ENCODE results near the gene UBXN6. TPM values are rescaled to one million over a fixed set of nuclear protein-coding genes. Genes with fewer than 3 reads are reported as not detected.

Gene UBXN6
- total RNA-seq, 1 donor from 2014 or later, result 63.6 TPM

DNA sequence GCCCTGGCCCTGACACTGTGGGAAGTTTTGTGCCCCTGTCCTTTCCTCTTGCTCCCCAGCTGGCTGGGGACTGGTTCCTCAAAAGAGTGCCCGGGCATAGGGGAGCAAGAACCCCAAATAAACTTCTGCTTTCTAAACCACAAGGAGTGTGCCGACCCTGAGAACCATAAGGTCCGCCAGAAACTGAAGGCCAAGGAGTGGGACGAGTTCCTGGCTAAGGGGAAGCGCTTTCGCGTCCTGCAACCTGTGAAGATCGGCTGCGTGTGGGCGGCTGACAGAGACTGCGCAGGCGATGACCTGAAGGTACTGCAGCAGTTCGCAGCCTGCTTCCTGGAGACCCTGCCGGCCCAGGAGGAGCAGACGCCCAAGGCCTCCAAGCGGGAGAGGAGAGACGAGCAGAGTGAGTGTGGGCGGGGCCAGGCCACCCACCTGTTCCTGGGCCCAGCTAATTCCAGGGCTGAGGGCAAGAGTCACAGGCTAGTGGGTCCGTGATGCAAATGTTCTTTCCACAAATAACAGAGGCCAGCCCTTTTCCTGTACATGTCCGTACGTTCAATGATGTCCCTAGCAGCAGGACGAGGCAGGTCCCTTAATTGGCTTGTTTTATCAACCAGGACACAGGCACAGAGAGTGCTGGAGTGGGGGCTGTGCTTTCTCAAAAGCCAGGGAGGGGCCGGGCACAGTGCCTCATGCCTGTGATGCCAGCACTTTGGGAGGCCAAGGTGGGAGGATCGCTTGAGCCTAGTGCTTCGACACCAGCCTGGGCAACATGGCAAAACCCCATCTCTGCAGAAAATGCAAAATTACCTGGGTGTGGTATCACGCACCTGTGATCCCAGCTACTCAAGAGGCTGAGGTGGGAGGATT lies 25.6 kb downstream of the UBXN6 start:
- Histone ChIP-seq H3K9ac (ENCODE audit: low read length) (no peak overlapping the region), H3K4me2 (ENCODE audit: low read length) (no peak overlapping the region), H2AFZ (ENCODE audit: low read depth, low read length) (no peak overlapping the region), H3K36me3 (ENCODE audit: insufficient read depth, low read length) (peaks cover 11% of the 10 kb centered on the region), H3K27me3 (ENCODE audit: insufficient read depth, low read length) (no peaks in the 10 kb centered on the region), H3K9me3 (ENCODE audit: insufficient read depth, low read depth, low read length) (no peaks in the 10 kb centered on the region), H4K20me1 (ENCODE audit: insufficient read depth, low read length) (no peaks in the 10 kb centered on the region), H3K4me3 (ENCODE audit: insufficient read depth, low read depth, low read length) (no peak overlapping the region), H3K79me2 (ENCODE audit: insufficient read depth, low read length) (no peaks in the 10 kb centered on the region), H3K27ac (ENCODE audit: low read depth, low read length) (no peak overlapping the region), H3K4me1 (ENCODE audit: insufficient read depth, low read length) (no peaks in the 10 kb centered on the region)
- no peak overlapping the region for H3K4me3 Mint-ChIP-seq (ENCODE audit: unreplicated experiment)
- H3K9me3 Mint-ChIP-seq (ENCODE audit: unreplicated experiment), result no peaks in the 10 kb centered on the region
- H3K4me1 Mint-ChIP-seq (ENCODE audit: low read depth, unreplicated experiment), result no peaks in the 10 kb centered on the region
- DNase-seq (ENCODE audit: low read depth) (no peak), FAIRE-seq (no peak)
- peaks cover 17% of the 10 kb centered on the region for H3K36me3 Mint-ChIP-seq (ENCODE audit: low read depth, unreplicated experiment)
- no peak overlapping the region for H3K27ac Mint-ChIP-seq (ENCODE audit: unreplicated experiment)
- H3K27me3 Mint-ChIP-seq (ENCODE audit: low read depth, unreplicated experiment), result no peaks in the 10 kb centered on the region
- TF ChIP-seq EZH2 (IDR thresholded peaks at IDR 0.05; ENCODE audit: insufficient read depth, low read length), result no peak
- TF ChIP-seq, protein P1, sequence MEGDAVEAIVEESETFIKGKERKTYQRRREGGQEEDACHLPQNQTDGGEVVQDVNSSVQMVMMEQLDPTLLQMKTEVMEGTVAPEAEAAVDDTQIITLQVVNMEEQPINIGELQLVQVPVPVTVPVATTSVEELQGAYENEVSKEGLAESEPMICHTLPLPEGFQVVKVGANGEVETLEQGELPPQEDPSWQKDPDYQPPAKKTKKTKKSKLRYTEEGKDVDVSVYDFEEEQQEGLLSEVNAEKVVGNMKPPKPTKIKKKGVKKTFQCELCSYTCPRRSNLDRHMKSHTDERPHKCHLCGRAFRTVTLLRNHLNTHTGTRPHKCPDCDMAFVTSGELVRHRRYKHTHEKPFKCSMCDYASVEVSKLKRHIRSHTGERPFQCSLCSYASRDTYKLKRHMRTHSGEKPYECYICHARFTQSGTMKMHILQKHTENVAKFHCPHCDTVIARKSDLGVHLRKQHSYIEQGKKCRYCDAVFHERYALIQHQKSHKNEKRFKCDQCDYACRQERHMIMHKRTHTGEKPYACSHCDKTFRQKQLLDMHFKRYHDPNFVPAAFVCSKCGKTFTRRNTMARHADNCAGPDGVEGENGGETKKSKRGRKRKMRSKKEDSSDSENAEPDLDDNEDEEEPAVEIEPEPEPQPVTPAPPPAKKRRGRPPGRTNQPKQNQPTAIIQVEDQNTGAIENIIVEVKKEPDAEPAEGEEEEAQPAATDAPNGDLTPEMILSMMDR (IDR thresholded peaks at IDR 0.05; ENCODE audit: insufficient read depth, low read depth, low read length), result no peak

DNA sequence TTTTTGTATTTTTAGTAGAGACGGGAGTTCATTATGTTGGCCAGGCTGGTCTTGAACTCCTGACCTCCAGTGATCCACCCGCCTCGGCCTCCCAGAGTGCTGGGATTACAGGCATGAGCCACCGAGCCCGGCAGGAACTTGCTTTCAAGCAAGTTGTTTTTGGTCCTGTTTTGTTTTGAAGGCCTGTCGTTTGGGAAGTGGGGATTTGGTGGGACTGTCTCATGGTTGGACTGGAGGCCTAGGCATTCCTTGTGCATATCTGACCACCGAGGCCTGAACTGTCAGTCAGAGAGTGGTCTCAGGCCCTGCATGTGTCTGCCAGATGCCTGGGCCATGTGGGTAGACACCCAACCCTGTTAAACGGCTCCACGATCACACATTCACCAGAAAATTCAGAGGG lies 26.3 kb downstream of the UBXN6 start:
- DNase-seq (ENCODE audit: low read depth), result no peak
- Histone ChIP-seq H3K4me3 (ENCODE audit: insufficient read depth, low read depth, low read length) (no peak overlapping the region), H3K79me2 (ENCODE audit: insufficient read depth, low read length) (no peaks in the 10 kb centered on the region), H3K27me3 (ENCODE audit: insufficient read depth, low read length) (no peaks in the 10 kb centered on the region), H3K4me2 (ENCODE audit: low read length) (no peak overlapping the region), H4K20me1 (ENCODE audit: insufficient read depth, low read length) (no peaks in the 10 kb centered on the region), H3K9me3 (ENCODE audit: insufficient read depth, low read depth, low read length) (no peaks in the 10 kb centered on the region), H3K27ac (ENCODE audit: low read depth, low read length) (no peak overlapping the region), H3K9ac (ENCODE audit: low read length) (no peak overlapping the region), H2AFZ (ENCODE audit: low read depth, low read length) (no peak overlapping the region), H3K4me1 (ENCODE audit: insufficient read depth, low read length) (no peaks in the 10 kb centered on the region), H3K36me3 (ENCODE audit: insufficient read depth, low read length) (peaks cover 11% of the 10 kb centered on the region)
- no peak for FAIRE-seq
- H3K36me3 Mint-ChIP-seq (ENCODE audit: low read depth, unreplicated experiment), result peaks cover 17% of the 10 kb centered on the region
- H3K9me3 Mint-ChIP-seq (ENCODE audit: unreplicated experiment), result no peaks in the 10 kb centered on the region
- no peaks in the 10 kb centered on the region for H3K4me1 Mint-ChIP-seq (ENCODE audit: low read depth, unreplicated experiment)
- H3K27ac Mint-ChIP-seq (ENCODE audit: unreplicated experiment), result no peak overlapping the region
- H3K4me3 Mint-ChIP-seq (ENCODE audit: unreplicated experiment), result no peak overlapping the region
- H3K27me3 Mint-ChIP-seq (ENCODE audit: low read depth, unreplicated experiment), result no peaks in the 10 kb centered on the region
- TF ChIP-seq, protein P1 (IDR thresholded peaks at IDR 0.05; ENCODE audit: insufficient read depth, low read depth, low read length), result no peak
- no peak for TF ChIP-seq EZH2 (IDR thresholded peaks at IDR 0.05; ENCODE audit: insufficient read depth, low read length)

DNA sequence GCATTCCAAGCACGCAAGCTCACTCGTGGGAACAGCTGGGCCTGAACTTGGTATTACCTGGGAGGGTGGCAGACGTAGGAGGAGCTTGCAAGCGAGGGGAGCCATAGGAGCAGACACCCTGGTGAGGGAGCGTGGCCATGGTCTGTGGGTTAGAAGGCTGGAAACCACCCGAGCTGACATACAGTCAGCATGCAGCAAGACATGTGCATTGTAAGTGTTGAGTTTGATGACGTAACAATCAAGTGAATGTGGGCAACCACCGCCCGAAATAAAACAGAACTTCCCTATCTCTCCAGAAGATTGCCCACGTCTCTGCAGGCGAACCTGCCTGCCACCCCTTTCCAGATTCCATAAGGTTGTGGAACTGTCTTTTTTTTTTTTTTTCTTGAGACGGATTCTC lies 26.8 kb downstream of the UBXN6 start:
- no peaks in the 10 kb centered on the region for H3K4me1 ChIP-seq (ENCODE audit: insufficient read depth, low read length)
- no peaks in the 10 kb centered on the region for H3K79me2 ChIP-seq (ENCODE audit: insufficient read depth, low read length)
- DNase-seq (ENCODE audit: low read depth) (no peak), FAIRE-seq (no peak)
- no peaks in the 10 kb centered on the region for H3K9me3 ChIP-seq (ENCODE audit: insufficient read depth, low read depth, low read length)
- H3K36me3 Mint-ChIP-seq (ENCODE audit: low read depth, unreplicated experiment), result peaks cover 17% of the 10 kb centered on the region
- no peak overlapping the region for H3K27ac ChIP-seq (ENCODE audit: low read depth, low read length)
- H3K36me3 ChIP-seq (ENCODE audit: insufficient read depth, low read length), result peaks cover 11% of the 10 kb centered on the region
- no peaks in the 10 kb centered on the region for H3K9me3 Mint-ChIP-seq (ENCODE audit: unreplicated experiment)
- no peaks in the 10 kb centered on the region for H3K4me1 Mint-ChIP-seq (ENCODE audit: low read depth, unreplicated experiment)
- TF ChIP-seq, protein P1 (IDR thresholded peaks at IDR 0.05; ENCODE audit: insufficient read depth, low read depth, low read length), result no peak
- TF ChIP-seq EZH2 (IDR thresholded peaks at IDR 0.05; ENCODE audit: insufficient read depth, low read length), result no peak
- no peak overlapping the region for H2AFZ ChIP-seq (ENCODE audit: low read depth, low read length)
- H3K9ac ChIP-seq (ENCODE audit: low read length), result no peak overlapping the region
- H3K4me3 ChIP-seq (ENCODE audit: insufficient read depth, low read depth, low read length), result no peak overlapping the region
- H3K4me3 Mint-ChIP-seq (ENCODE audit: unreplicated experiment), result no peak overlapping the region
- no peaks in the 10 kb centered on the region for H4K20me1 ChIP-seq (ENCODE audit: insufficient read depth, low read length)
- no peaks in the 10 kb centered on the region for H3K27me3 Mint-ChIP-seq (ENCODE audit: low read depth, unreplicated experiment)
- H3K27ac Mint-ChIP-seq (ENCODE audit: unreplicated experiment), result no peak overlapping the region
- no peak overlapping the region for H3K4me2 ChIP-seq (ENCODE audit: low read length)
- no peaks in the 10 kb centered on the region for H3K27me3 ChIP-seq (ENCODE audit: insufficient read depth, low read length)
